Stomach (tissue), 9 donors: ENCODE results near the gene CEP78. TPM values are rescaled to one million over a fixed set of nuclear protein-coding genes. Genes with fewer than 3 reads are reported as not detected.

Experiments used
- DNase-seq, 2 donors: peaks; one replicate each; pipeline versions ENCODE4 v3.0.0 to v3.0.0-alpha.2; 2013 to 2019
- H3K27ac ChIP-seq, 5 donors: fragments of 200-600 bp in 4 of 5; sonication (generic) in 4 of 5; one replicate each; pipeline ENCODE4 v1.5.1; 2013 to 2019; ENCODE audit warnings: mild to moderate bottlenecking in 1 of 5, moderate library complexity in 1 of 5
- H3K27me3 ChIP-seq, 3 donors: fragments of 200-600 bp; sonication (generic); one replicate each; pipeline ENCODE4 v1.5.1; 2017 to 2019; ENCODE audit warnings: mixed run types in 1 of 3
- H3K36me3 ChIP-seq, 4 donors: fragments of 200-600 bp; sonication (generic); 1 replicate in 3 of 4; 2 replicates in 1 of 4; pipeline ENCODE4 v1.5.1; 2016 to 2019
- H3K4me1 ChIP-seq, 4 donors: fragments of 200-600 bp; sonication (generic); one replicate each; pipeline ENCODE4 v1.5.1; 2016 to 2019
- H3K4me3 ChIP-seq, 4 donors: fragments of 200-600 bp; sonication (generic) in 3 of 4; one replicate each; pipeline ENCODE4 v1.5.1; 2016 to 2019; ENCODE audit warnings: mild to moderate bottlenecking in 1 of 4
- H3K9me3 ChIP-seq, 4 donors: fragments of 200-600 bp; sonication (generic); one replicate each; pipeline ENCODE4 v1.5.1; 2016 to 2019
- EP300 ChIP-seq: sonication (generic); formaldehyde crosslinking; IDR thresholded peaks from one replicate; pipeline ENCODE4 v1.6.1; 2017; ENCODE audit warnings: antibody characterized with exemption
- POLR2A ChIP-seq, 4 donors: fragments of 450-650 bp; IDR thresholded peaks; one replicate each; pipeline ENCODE4 v1.6.1; 2016; ENCODE audit warnings: antibody characterized with exemption in 4 of 4, control low read depth in 2 of 4, mild to moderate bottlenecking in 1 of 4, moderate library complexity in 1 of 4
- POLR2AphosphoS5 ChIP-seq, 3 donors: sonication (generic); formaldehyde crosslinking; IDR thresholded peaks; one replicate each; pipeline ENCODE4 v1.6.1; 2016; ENCODE audit warnings: antibody characterized with exemption in 3 of 3
- WGBS, 5 donors: extraction: QIAGEN DNeasy Blood & Tissue Kit in 3 of 5; methylation state at CpG; one replicate each; pipeline versions ENCODE4 v1.1.5 to v1.1.7; 2013 to 2018; 5-methylcytosine and 5-hydroxymethylcytosine counted together
- intact Hi-C: fragments of 100-400 bp; cut with DNase I; formaldehyde crosslinking; loops from one replicate; pipeline ENCODE4 v1.15.1; 2023; ENCODE audit warnings: low total_unique reads
- polyA plus RNA-seq, 3 donors: library from polyadenylated mRNA; stranded (reverse); fragments of 200-250 nt; gene quantifications; one replicate each; pipeline ENCODE4 v1.2.3, GENCODE V29; 2013
- total RNA-seq, 5 donors: library from RNA; depleted of rRNA; stranded (reverse); fragments of >200 nt; gene quantifications; one replicate each; pipeline versions ENCODE4 v1.1.0 to v1.2.3, GENCODE V29; 2014 to 2016
- TF ChIP-seq, protein P1 (sequence below), 7 experiments: fragments of 450-650 bp in 4 of 7; fragments of 200-600 bp in 3 of 7; sonication (generic) in 3 of 7; IDR thresholded peaks; one replicate each; pipeline ENCODE4 v1.5.1; 2016 to 2019; ENCODE audit warnings: antibody characterized with exemption in 7 of 7, control low read depth in 2 of 7, mild to moderate bottlenecking in 1 of 7
- donor health status: healthy with polysubstance abuse.
- donor health status: Bipolar disorder and iron deficiency.
- donor health status: healthy.

Gene CEP78
- total and polyA plus RNA-seq, 8 donors = 3.5 to 34.1 (median 5.3) TPM

DNA sequence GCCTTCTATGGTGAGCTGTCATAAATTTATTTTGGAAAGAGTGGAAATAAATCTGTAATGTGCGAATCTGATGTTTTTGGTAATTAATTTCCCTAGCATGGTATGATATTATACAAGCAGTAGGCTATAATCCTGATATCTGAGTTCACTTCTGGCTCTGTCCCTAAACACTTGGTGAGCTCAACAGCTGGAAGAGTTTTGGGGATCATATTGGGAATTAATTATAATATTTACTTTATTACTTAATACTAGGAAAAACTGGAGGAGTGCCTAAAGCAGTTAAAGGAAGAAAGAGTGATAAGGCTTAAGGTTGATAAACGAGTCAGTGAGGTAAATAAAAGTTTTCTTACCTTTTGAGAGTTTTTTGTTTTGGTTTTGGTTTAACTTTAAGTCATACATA, 26.8 kb downstream of the CEP78 start:
- 53 to 74% (median 59%) methylated on average over 2 of the region's 2 CpGs for WGBS, 5 donors
- no peaks in the 10 kb centered on the region for H3K27me3 ChIP-seq
- peaks cover 0 to 4% (median 0%) of the 10 kb centered on the region in 4 donors for H3K4me1 ChIP-seq
- no peak overlapping the region for H3K4me3 ChIP-seq
- no peak for DNase-seq
- no peak overlapping the region for H3K27ac ChIP-seq
- peaks cover 14 to 33% (median 32%) of the 10 kb centered on the region in 4 donors for H3K36me3 ChIP-seq
- TF ChIP-seq EP300 = no peak
- no peak for TF ChIP-seq POLR2AphosphoS5 (IDR thresholded peaks at IDR 0.05)
- TF ChIP-seq, protein P1, sequence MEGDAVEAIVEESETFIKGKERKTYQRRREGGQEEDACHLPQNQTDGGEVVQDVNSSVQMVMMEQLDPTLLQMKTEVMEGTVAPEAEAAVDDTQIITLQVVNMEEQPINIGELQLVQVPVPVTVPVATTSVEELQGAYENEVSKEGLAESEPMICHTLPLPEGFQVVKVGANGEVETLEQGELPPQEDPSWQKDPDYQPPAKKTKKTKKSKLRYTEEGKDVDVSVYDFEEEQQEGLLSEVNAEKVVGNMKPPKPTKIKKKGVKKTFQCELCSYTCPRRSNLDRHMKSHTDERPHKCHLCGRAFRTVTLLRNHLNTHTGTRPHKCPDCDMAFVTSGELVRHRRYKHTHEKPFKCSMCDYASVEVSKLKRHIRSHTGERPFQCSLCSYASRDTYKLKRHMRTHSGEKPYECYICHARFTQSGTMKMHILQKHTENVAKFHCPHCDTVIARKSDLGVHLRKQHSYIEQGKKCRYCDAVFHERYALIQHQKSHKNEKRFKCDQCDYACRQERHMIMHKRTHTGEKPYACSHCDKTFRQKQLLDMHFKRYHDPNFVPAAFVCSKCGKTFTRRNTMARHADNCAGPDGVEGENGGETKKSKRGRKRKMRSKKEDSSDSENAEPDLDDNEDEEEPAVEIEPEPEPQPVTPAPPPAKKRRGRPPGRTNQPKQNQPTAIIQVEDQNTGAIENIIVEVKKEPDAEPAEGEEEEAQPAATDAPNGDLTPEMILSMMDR (IDR thresholded peaks at IDR 0.05) = no peak
- TF ChIP-seq POLR2A (IDR thresholded peaks at IDR 0.05) = no peak
- intact Hi-C loops = loop anchor here (10.0 kb wide), 1 partner anchor 112 kb away; no protein-coding TSS in a partner anchor
- no peaks in the 10 kb centered on the region for H3K9me3 ChIP-seq

DNA sequence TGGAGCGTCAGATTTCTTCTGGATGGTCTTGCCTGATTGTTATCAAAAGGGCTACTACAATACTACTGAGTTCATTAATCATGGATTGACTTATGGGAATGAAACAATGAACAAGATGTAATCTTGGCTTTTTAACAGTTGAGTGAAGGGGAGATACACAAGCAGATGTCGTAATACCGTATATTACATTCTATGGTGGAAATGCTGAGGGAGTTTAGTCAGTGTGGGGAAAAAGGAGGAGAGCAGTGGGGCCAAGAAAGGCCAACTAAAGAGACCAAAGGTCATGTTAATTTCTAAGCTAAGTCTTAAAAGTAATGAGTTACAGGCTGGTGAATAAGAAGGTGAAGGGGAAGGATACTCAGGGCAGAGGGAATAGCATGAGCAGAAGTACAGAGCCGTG, 32.0 kb downstream of the CEP78 start:
- Histone ChIP-seq H3K36me3 (peaks cover 14 to 75% (median 53%) of the 10 kb centered on the region in 4 donors), H3K4me1 (no peaks in the 10 kb centered on the region), H3K27ac (no peak overlapping the region), H3K4me3 (no peak overlapping the region), H3K27me3 (no peaks in the 10 kb centered on the region), H3K9me3 (no peaks in the 10 kb centered on the region)
- DNase-seq = no peak
- TF ChIP-seq, protein P1 (IDR thresholded peaks at IDR 0.05) = no peak
- TF ChIP-seq POLR2AphosphoS5 (IDR thresholded peaks at IDR 0.05) = no peak
- TF ChIP-seq EP300 = no peak
- no peak for TF ChIP-seq POLR2A (IDR thresholded peaks at IDR 0.05)
- 95 to 99% (median 97%) methylated on average over 4 of the region's 4 CpGs for WGBS, 5 donors
- intact Hi-C loops = loop anchor here (10.0 kb wide), 1 partner anchor 107 kb away; no protein-coding TSS in a partner anchor

DNA sequence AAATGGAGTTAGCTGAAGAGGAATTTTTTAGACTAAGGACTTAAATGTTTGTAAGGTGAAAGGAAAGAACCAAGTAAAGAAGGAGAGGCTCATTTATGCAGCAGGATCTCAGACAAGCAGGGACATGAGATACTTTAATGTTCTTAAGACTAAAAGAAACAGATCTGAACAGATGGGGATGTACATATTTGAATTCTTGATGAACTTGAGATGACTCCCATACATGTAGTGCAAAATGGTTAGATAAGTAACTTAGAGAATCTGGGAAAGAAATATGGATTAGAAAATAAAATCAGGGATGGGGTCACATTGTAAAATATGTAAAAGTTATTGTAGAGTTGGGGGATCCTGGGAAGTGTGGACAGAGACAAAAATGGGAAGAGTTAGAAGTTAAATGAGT, 33.9 kb downstream of the CEP78 start:
- H3K9me3 ChIP-seq = no peaks in the 10 kb centered on the region
- intact Hi-C loops = loop anchor here (10.0 kb wide), 1 partner anchor 105 kb away; no protein-coding TSS in a partner anchor
- no peak overlapping the region for H3K4me3 ChIP-seq
- H3K36me3 ChIP-seq = peaks cover 14 to 75% (median 53%) of the 10 kb centered on the region in 4 donors
- H3K27ac ChIP-seq = no peak overlapping the region
- DNase-seq = no peak
- H3K4me1 ChIP-seq = no peaks in the 10 kb centered on the region
- no peaks in the 10 kb centered on the region for H3K27me3 ChIP-seq
- no peak for TF ChIP-seq POLR2A (IDR thresholded peaks at IDR 0.05)
- TF ChIP-seq POLR2AphosphoS5 (IDR thresholded peaks at IDR 0.05) = no peak
- TF ChIP-seq, protein P1 (IDR thresholded peaks at IDR 0.05) = no peak
- TF ChIP-seq EP300 = no peak

DNA sequence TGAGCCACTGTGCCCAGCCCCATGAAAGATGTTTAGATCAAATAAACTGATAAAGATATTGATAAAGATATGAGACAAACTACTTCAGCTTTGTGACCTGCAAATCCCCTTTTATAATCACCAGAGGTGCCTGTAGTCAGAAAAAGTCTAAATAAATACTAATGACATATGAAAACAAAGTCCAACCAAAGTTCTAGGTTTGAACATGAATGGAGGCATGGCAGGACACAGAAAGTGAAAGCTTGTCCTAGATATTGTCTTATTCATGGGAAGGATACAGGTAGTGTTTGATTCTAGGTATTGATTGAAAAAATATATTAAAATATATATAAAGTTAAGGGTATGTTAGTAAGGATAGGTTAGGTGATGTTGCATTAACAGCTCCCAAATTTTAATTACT, 36.4 kb downstream of the CEP78 start:
- Histone ChIP-seq H3K4me3 (no peak overlapping the region), H3K9me3 (no peaks in the 10 kb centered on the region), H3K27ac (no peak overlapping the region), H3K4me1 (no peaks in the 10 kb centered on the region), H3K27me3 (no peaks in the 10 kb centered on the region), H3K36me3 (peaks cover 2 to 51% (median 28%) of the 10 kb centered on the region in 4 donors)
- intact Hi-C loops = no loop called here
- TF ChIP-seq POLR2A (IDR thresholded peaks at IDR 0.05) (no peak), EP300 (no peak)
- TF ChIP-seq, protein P1 (IDR thresholded peaks at IDR 0.05) = no peak
- DNase-seq = no peak
